Thoracic aorta (tissue), 2 donors: Measurements from ENCODE around the gene USP3. TPM values are rescaled to one million over a fixed set of nuclear protein-coding genes. Genes with fewer than 3 reads are reported as not detected.

Experiments
- ATAC-seq: fragments of 150-250 bp; one replicate; pipeline ENCODE4 v1.8.0; 2017; ENCODE audit warnings: low read depth; ENCODE audit not compliant: insufficient number of reproducible peaks, low FRiP score
- DNase-seq: peaks from one replicate; pipeline ENCODE4 v3.0.0-alpha.2; 2020; ENCODE audit warnings: low spot score
- H3K27ac ChIP-seq, 2 donors: fragments of 200-600 bp; sonication (generic); 1 replicate in 1 of 2; 2 replicates in 1 of 2; pipeline ENCODE4 v1.5.1; 2016; ENCODE audit warnings: mild to moderate bottlenecking in 2 of 2, moderate library complexity in 2 of 2
- H3K27me3 ChIP-seq: fragments of 200-600 bp; sonication (generic); replicated peaks from 2 replicates; pipeline ENCODE4 v1.6.0; 2016; ENCODE audit warnings: mild to moderate bottlenecking; ENCODE audit not compliant: insufficient read depth
- H3K36me3 ChIP-seq: fragments of 200-600 bp; sonication (generic); one replicate; pipeline ENCODE4 v1.5.1; 2016
- H3K4me1 ChIP-seq, 2 donors: fragments of 200-600 bp; sonication (generic); 1 replicate in 1 of 2; 2 replicates in 1 of 2; pipeline versions ENCODE4 v1.5.1 to v1.6.0; 2016; ENCODE audit warnings: low read depth in 2 of 2, mild to moderate bottlenecking in 1 of 2; ENCODE audit not compliant: control insufficient read depth in 1 of 2
- H3K4me3 ChIP-seq: fragments of 200-600 bp; sonication (generic); 2 replicates; pipeline ENCODE4 v1.5.1; 2016; ENCODE audit warnings: mild to moderate bottlenecking
- H3K9me3 ChIP-seq: fragments of 200-600 bp; sonication (generic); 2 replicates; pipeline ENCODE4 v1.5.1; 2016
- CTCF ChIP-seq: fragments of 200-600 bp; sonication (generic); IDR thresholded peaks from one replicate; pipeline ENCODE4 v1.5.1; 2019; ENCODE audit warnings: antibody characterized with exemption
- total RNA-seq, 2 donors: library from RNA; depleted of rRNA; stranded (reverse); fragments of >200 nt; gene quantifications; one replicate each; pipeline versions ENCODE4 v1.1.0 to v1.2.3, GENCODE V29; 2016

The USP3 gene
- total RNA-seq, 2 donors from 2014 or later, result 37.8 to 54.4 TPM

- H3K9me3 ChIP-seq, result no peaks in the 10 kb centered on the region
- no peaks in the 10 kb centered on the region for H3K27me3 ChIP-seq
- H3K27ac ChIP-seq, result no peak overlapping the region
- ATAC-seq (no peak), DNase-seq (no peak)
- H3K4me1 ChIP-seq, result no peaks in the 10 kb centered on the region
- no peak overlapping the region for H3K4me3 ChIP-seq
- no peak for TF ChIP-seq CTCF
- peaks cover 30% of the 10 kb centered on the region for H3K36me3 ChIP-seq
Measured at GRCh38 chr15:63572749-63573464, 68.5 kb downstream of the USP3 start.

GRCh38 chr15:63573533-63573932 lies 69.1 kb downstream of the USP3 start:
- H3K4me3 ChIP-seq, result no peak overlapping the region
- no peak for ATAC-seq
- H3K27ac ChIP-seq, result no peak overlapping the region
- peaks cover 28% of the 10 kb centered on the region for H3K36me3 ChIP-seq
- no peak for TF ChIP-seq CTCF
- no peaks in the 10 kb centered on the region for H3K27me3 ChIP-seq
- DNase-seq, result no peak
- H3K9me3 ChIP-seq, result no peaks in the 10 kb centered on the region
- no peaks in the 10 kb centered on the region for H3K4me1 ChIP-seq

- Histone ChIP-seq H3K27ac (no peak overlapping the region), H3K27me3 (no peaks in the 10 kb centered on the region), H3K4me3 (no peak overlapping the region), H3K9me3 (no peaks in the 10 kb centered on the region), H3K36me3 (peaks cover 25% of the 10 kb centered on the region), H3K4me1 (no peaks in the 10 kb centered on the region)
- DNase-seq, result no peak
- TF ChIP-seq CTCF, result no peak
- ATAC-seq, result no peak
Measured at GRCh38 chr15:63575312-63575711, 70.9 kb downstream of the USP3 start.

- no peaks in the 10 kb centered on the region for H3K9me3 ChIP-seq
- H3K4me1 ChIP-seq, result no peaks in the 10 kb centered on the region
- ATAC-seq (no peak), DNase-seq (no peak)
- TF ChIP-seq CTCF, result no peak
- no peaks in the 10 kb centered on the region for H3K27me3 ChIP-seq
- H3K36me3 ChIP-seq, result peaks cover 16% of the 10 kb centered on the region
- H3K27ac ChIP-seq, result no peak overlapping the region
- no peak overlapping the region for H3K4me3 ChIP-seq
Measured at GRCh38 chr15:63576441-63576840, 72.0 kb downstream of the USP3 start.

GRCh38 chr15:63582179-63582578 lies 77.8 kb downstream of the USP3 start:
- H3K36me3 ChIP-seq, result peaks cover 9% of the 10 kb centered on the region
- H3K27me3 ChIP-seq, result no peaks in the 10 kb centered on the region
- ATAC-seq, result no peak

More at GRCh38 chr15:63582179-63582578, 77.8 kb downstream of the USP3 start:
- DNase-seq, result no peak
- H3K4me1 ChIP-seq, result no peaks in the 10 kb centered on the region
- H3K27ac ChIP-seq, result no peak overlapping the region
- no peak overlapping the region for H3K4me3 ChIP-seq
- no peak for TF ChIP-seq CTCF
- H3K9me3 ChIP-seq, result no peaks in the 10 kb centered on the region
